ENCODE measurements around the gene NLRP10.
A peak's percentile ranks its signal among the peaks of the same experiment; 100 is the strongest.
"Not testable (repeated sequence)": the region's sequence is repeated elsewhere in the genome, so short reads cannot be mapped to it uniquely, and the experiment has no call there.

Gene NLRP10

GRCh38 chr11:7965386-7965785 lies at the start of gene NLRP10:
Gene NLRP10, minus strand, starts transcription at chr11:7965447. Its CDS starts 1,952 bp downstream, at chr11:7963495.
- no peak for DNase-seq

GRCh38 chr11:8013833-8014232 lies 48.6 kb upstream of the NLRP10 start:
- peak; percentile 24 for DNase-seq

GRCh38 chr11:8011981-8012444 lies 46.8 kb upstream of the NLRP10 start:
- DNase-seq, result no peak

- peak; percentile 19 for DNase-seq
These were observed 46.1 kb upstream of the NLRP10 start for GRCh38 chr11:8011371-8011770.

- DNase-seq, result no peak
These were observed 44.6 kb upstream of the NLRP10 start for GRCh38 chr11:8009856-8010255.

- DNase-seq, result no peak
These were observed 43.0 kb upstream of the NLRP10 start for GRCh38 chr11:8008212-8008611.

GRCh38 chr11:8006349-8006977 lies 41.2 kb upstream of the NLRP10 start:
- peak; percentile 69 for DNase-seq

GRCh38 chr11:8005556-8005955 lies 40.3 kb upstream of the NLRP10 start:
- DNase-seq, result no peak

GRCh38 chr11:8004008-8004407 lies 38.8 kb upstream of the NLRP10 start:
- no peak for DNase-seq

- DNase-seq, result no peak
These were observed 37.9 kb upstream of the NLRP10 start for GRCh38 chr11:8003187-8003586.

GRCh38 chr11:8002676-8003075 lies 37.4 kb upstream of the NLRP10 start:
- DNase-seq, result no peak

- no peak for DNase-seq
These were observed 35.1 kb upstream of the NLRP10 start for GRCh38 chr11:8000390-8000789.

- DNase-seq, result no peak
These were observed 34.5 kb upstream of the NLRP10 start for GRCh38 chr11:7999795-8000194.

- DNase-seq, result no peak
These were observed 29.5 kb upstream of the NLRP10 start for GRCh38 chr11:7994581-7995278.

- DNase-seq, result not testable (repeated sequence)
These were observed 22.3 kb upstream of the NLRP10 start for GRCh38 chr11:7987560-7987883.

GRCh38 chr11:7986768-7987559 lies 21.7 kb upstream of the NLRP10 start, which contains the start of gene EIF3F:
Gene EIF3F, plus strand, starts transcription at chr11:7987337. Its CDS starts 16 bp downstream, at chr11:7987353.
- peak; percentile 90 for DNase-seq

GRCh38 chr11:7983832-7984590 lies 18.8 kb upstream of the NLRP10 start:
- DNase-seq, result no peak

- DNase-seq, result no peak
These were observed 17.4 kb upstream of the NLRP10 start for GRCh38 chr11:7982582-7983119.

GRCh38 chr11:7981619-7982157 lies 16.4 kb upstream of the NLRP10 start:
- no peak for DNase-seq

- no peak for DNase-seq
These were observed 12.1 kb upstream of the NLRP10 start for GRCh38 chr11:7977232-7977917.

- DNase-seq, result no peak
These were observed 9.4 kb upstream of the NLRP10 start for GRCh38 chr11:7974668-7975067.

- no peak for DNase-seq
These were observed 7.8 kb upstream of the NLRP10 start for GRCh38 chr11:7973011-7973410.
